SKM-1 (cell line): ENCODE results near the gene FOXL3.
"Not testable (repeated sequence)": the region's sequence is repeated elsewhere in the genome, so short reads cannot be mapped to it uniquely, and the experiment has no call there.

ENCODE experiments used
- DNase-seq: peaks from one replicate; lab custom pipeline; 2025; ENCODE audit not compliant: unreplicated experiment; lab: John Stamatoyannopoulos, UW

The FOXL3 gene

GRCh38 chr7:254337-255037, 35.5 kb upstream of the FOXL3 start:
- no peak for DNase-seq

- no peak for DNase-seq
Observed at GRCh38 chr7:255038-255435, 34.9 kb upstream of the FOXL3 start.

GRCh38 chr7:255721-256361, 34.1 kb upstream of the FOXL3 start:
- no peak for DNase-seq

DNA sequence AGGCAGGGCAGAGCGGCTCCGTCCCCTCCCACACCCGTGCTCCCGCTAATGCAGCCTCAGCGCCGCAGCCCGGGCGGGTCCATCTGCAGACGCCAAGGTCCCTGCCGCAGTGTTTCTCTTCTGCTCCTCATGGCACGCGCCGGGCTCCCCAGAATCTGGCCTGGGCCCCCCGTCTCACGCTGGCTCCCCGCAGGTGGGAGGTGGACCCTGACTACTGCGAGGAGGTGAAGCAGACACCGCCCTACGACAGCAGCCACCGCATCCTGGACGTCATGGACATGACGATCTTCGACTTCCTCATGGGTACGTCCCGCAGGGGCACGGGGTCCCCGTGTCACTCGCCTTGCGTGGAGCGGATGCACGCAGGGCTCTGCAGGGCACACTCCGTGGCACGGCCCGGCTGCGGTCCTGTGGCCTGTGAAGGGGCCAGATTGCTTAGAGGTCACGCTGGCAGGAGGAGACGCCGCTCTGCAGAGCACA, 33.5 kb upstream of the FOXL3 start:
- DNase-seq, result no peak

- DNase-seq, result no peak
Observed at GRCh38 chr7:256981-257646, 32.9 kb upstream of the FOXL3 start.

DNA sequence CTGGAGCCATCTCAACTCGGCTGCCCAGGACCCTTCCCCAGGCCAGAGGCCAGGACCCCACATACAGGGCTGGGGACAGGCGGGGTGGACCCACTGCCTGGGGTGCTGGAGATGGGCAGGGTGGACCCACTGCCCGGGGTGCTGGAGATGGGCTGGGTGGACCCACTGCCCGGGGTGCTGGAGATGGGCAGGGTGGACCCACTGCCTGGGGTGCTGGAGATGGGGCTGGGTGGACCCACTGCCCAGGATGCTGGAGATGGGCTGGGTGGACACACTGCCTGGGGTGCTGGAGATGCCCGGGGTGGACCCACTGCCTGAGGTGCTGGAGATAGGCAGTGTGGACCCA, 32.4 kb upstream of the FOXL3 start:
- DNase-seq, result no peak

- DNase-seq, result no peak
Observed at GRCh38 chr7:258476-259190, 31.3 kb upstream of the FOXL3 start.

- DNase-seq, result no peak
Observed at GRCh38 chr7:259191-259505, 30.8 kb upstream of the FOXL3 start.

- no peak for DNase-seq
Observed at GRCh38 chr7:259751-260405, 30.1 kb upstream of the FOXL3 start.

DNA sequence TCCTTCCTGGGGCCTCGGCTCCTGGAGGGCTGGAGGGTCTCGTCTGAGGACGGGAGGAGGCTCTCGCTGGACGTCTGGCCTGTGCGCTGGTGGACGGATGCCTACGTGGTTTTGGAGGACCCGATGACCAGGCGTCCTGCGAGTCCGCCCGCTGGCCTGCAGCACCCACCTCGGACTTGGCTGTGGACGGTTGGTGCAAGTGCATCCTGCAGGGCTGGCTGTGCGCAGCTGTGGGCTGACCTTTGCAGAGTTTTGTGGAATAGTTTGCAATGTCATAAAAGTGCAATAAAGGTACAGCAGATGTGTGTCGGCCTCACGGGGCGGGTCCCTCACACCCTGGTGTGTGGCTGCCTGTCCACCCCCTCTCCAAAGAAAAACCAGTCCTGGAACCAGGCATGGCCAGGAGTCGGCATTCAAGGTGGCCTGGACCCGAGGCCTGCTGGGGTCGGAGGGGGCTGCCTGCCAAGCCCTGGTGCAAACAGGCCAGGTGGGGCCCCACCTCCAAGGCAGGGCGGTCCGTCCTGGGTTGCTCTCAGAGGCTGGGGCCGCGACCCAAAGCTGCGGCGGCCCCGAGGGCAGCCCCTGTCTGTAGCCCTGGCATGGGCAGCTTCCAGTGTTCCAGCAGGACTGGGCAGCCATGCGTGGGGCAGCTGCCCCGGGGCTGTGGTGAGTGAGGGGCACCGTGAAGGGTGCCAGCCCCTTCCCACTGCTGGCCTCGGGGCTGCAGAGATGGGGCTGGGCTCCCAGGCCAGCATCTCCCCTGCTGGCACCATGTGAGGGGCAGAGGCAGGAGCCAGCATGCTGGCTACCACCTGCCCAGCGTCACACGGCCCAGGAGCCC, 29.3 kb upstream of the FOXL3 start:
- no peak for DNase-seq

GRCh38 chr7:261341-262250, 28.4 kb upstream of the FOXL3 start:
- DNase-seq, result no peak

GRCh38 chr7:262251-262572, 27.8 kb upstream of the FOXL3 start:
- DNase-seq, result no peak

GRCh38 chr7:262631-263311, 27.2 kb upstream of the FOXL3 start:
- not testable (repeated sequence) for DNase-seq

GRCh38 chr7:263483-264351, 26.3 kb upstream of the FOXL3 start:
- peak; percentile 37 for DNase-seq

GRCh38 chr7:264541-265191, 25.3 kb upstream of the FOXL3 start:
- DNase-seq, result no peak

- DNase-seq, result no peak
Observed at GRCh38 chr7:265192-265997, 24.6 kb upstream of the FOXL3 start.
